Panc1 (cell line): ENCODE measurements around the gene NEDD8. TPM values are rescaled to one million over a fixed set of nuclear protein-coding genes. Genes with fewer than 3 reads are reported as not detected.

Experiments
- ATAC-seq: fragments of 200-7000 bp; cut with Tn5 transposase; 2 replicates; pipeline ENCODE4 v1.9.1; 2020; ENCODE audit warnings: mild to moderate bottlenecking, moderate library complexity
- Bru-seq: library from RNA; stranded (reverse); fragments of 400-500 nt; gene quantifications from one replicate; lab custom pipeline; 2021; lab: Mats Ljungman, UMichigan
- BruChase-seq, 2 experiments: library from RNA; stranded (reverse); fragments of 400-500 nt; gene quantifications; one replicate each; lab custom pipeline; 2021; lab: Mats Ljungman, UMichigan
- BruUV-seq: library from RNA; stranded (reverse); fragments of 400-500 nt; replicated peaks from 2 replicates; lab custom pipeline; 2021; lab: Mats Ljungman, UMichigan
- CTCF ChIA-PET: fragments of 300-600 bp; sonication (Branson Sonifier 250); formaldehyde crosslinking; loops from one replicate; lab custom pipeline; 2022; ENCODE audit warnings: antibody characterized with exemption; lab: Charles Lee
- POLR2A ChIA-PET: fragments of 300-600 bp; sonication (Branson Sonifier 250); formaldehyde crosslinking; loops from one replicate; lab custom pipeline; 2022; ENCODE audit warnings: antibody characterized with exemption; lab: Charles Lee
- DNase-seq: peaks from one replicate; pipeline ENCODE4 v3.0.0-alpha.2; 2010; ENCODE audit warnings: low read depth, low spot score
- H3K27ac ChIP-seq: 2 replicates; pipeline ENCODE4 v1.5.1; 2011; ENCODE audit warnings: mild to moderate bottlenecking, low read length, inconsistent platforms
- H3K27me3 ChIP-seq: fragments of 200-500 bp; sonication (Bioruptor generic); 2 replicates; pipeline ENCODE4 v1.6.0; 2014; ENCODE audit warnings: low read length, inconsistent platforms; ENCODE audit not compliant: control insufficient read depth, insufficient read depth
- H3K36me3 ChIP-seq: fragments of 200-500 bp; sonication (Bioruptor generic); 2 replicates; pipeline ENCODE4 v1.5.1; 2014; ENCODE audit warnings: inconsistent platforms, mild to moderate bottlenecking, low read length, moderate library complexity; ENCODE audit not compliant: control insufficient read depth, insufficient read depth
- H3K4me1 ChIP-seq: 2 replicates; pipeline ENCODE4 v1.5.1; 2011; ENCODE audit warnings: inconsistent platforms, mild to moderate bottlenecking, low read length, moderate library complexity; ENCODE audit not compliant: control insufficient read depth, insufficient read depth
- H3K4me3 ChIP-seq, 2 experiments: 2 replicates each; pipeline ENCODE4 v1.5.1; 2011 to 2012; ENCODE audit warnings: low read depth in 2 of 2, low read length in 2 of 2, mild to moderate bottlenecking in 2 of 2, inconsistent platforms in 1 of 2, moderate library complexity in 1 of 2
- H3K9me3 ChIP-seq: fragments of 200-500 bp; sonication (Bioruptor generic); 2 replicates; pipeline ENCODE4 v1.5.1; 2014; ENCODE audit warnings: low read depth, mild to moderate bottlenecking, inconsistent platforms, low read length, moderate library complexity; ENCODE audit not compliant: control insufficient read depth, insufficient read depth
- CTCF ChIP-seq: fragments of 450-650 bp; IDR thresholded peaks from 2 replicates; pipeline ENCODE4 v1.5.1; 2017; ENCODE audit warnings: mild to moderate bottlenecking
- POLR2AphosphoS5 ChIP-seq: IDR thresholded peaks from 2 replicates; pipeline ENCODE4 v1.6.1; 2012; ENCODE audit warnings: mild to moderate bottlenecking, low read depth, low read length, moderate library complexity
- REST ChIP-seq, 2 experiments: IDR thresholded peaks; 2 replicates each; pipeline ENCODE4 v1.6.1; 2011 to 2012; ENCODE audit warnings: low read depth in 2 of 2, control low read depth in 1 of 2, low read length in 1 of 2, mild to moderate bottlenecking in 1 of 2, moderate library complexity in 1 of 2; ENCODE audit not compliant: insufficient read depth in 1 of 2
- SIN3A ChIP-seq: IDR thresholded peaks from 2 replicates; pipeline ENCODE4 v1.6.1; 2012; ENCODE audit warnings: low read depth, mild to moderate bottlenecking, low read length, moderate library complexity, borderline replicate concordance; ENCODE audit not compliant: insufficient read depth
- TCF7L2 ChIP-seq: IDR thresholded peaks from 2 replicates; pipeline ENCODE4 v1.6.1; 2011; ENCODE audit warnings: mild to moderate bottlenecking, low read depth, low read length, inconsistent platforms
- in situ Hi-C: cut with HindIII; loops from 2 replicates; pipeline ENCODE4 v1.10.0; 2016; ENCODE audit warnings: low sequenced_read_pairs, low pct_unique_long_range_greater_than_20kb
- intact Hi-C: fragments of 100-400 bp; cut with micrococcal nuclease; formaldehyde crosslinking; loops from one replicate; pipeline ENCODE4 v1.10.0; 2022; ENCODE audit not compliant: unreplicated experiment
- long read RNA-seq: library from polyadenylated mRNA; unstranded; transcript quantifications from one replicate; pipeline ENCODE4 v2.0.0, GENCODE V29; 2021; ENCODE audit not compliant: unreplicated experiment
- polyA plus RNA-seq: library from polyadenylated mRNA; unstranded; fragments of >200 nt; gene quantifications from one replicate; pipeline ENCODE4 v1.2.1, GENCODE V29; 2012; ENCODE audit warnings: missing spikeins; ENCODE audit not compliant: insufficient read length
- total RNA-seq: library from RNA; stranded (reverse); gene quantifications from one replicate; pipeline ENCODE4 v1.2.1, GENCODE V29; 2021; ENCODE audit not compliant: unreplicated experiment

The NEDD8 gene
- 155 TPM for total RNA-seq
- polyA plus RNA-seq: 221 TPM
- Bru-seq, nascent RNA: percentile 96 among the genes with signal in this experiment
- percentile 97 among the genes with signal in this experiment for BruChase-seq, experiment 1, labeled RNA remaining after a 2-hour chase
- BruChase-seq, experiment 2, labeled RNA remaining after a 6-hour chase: percentile 98 among the genes with signal in this experiment
- long read RNA-seq, transcript NEDD8-201 (4 exons, 708 nt): major isoform, 64 of 81 reads
- long read RNA-seq, partial matches to known transcripts: 2 of 81 reads
- long read RNA-seq, other reads (novel, unspliced or antisense): 8 of 81 reads

DNA sequence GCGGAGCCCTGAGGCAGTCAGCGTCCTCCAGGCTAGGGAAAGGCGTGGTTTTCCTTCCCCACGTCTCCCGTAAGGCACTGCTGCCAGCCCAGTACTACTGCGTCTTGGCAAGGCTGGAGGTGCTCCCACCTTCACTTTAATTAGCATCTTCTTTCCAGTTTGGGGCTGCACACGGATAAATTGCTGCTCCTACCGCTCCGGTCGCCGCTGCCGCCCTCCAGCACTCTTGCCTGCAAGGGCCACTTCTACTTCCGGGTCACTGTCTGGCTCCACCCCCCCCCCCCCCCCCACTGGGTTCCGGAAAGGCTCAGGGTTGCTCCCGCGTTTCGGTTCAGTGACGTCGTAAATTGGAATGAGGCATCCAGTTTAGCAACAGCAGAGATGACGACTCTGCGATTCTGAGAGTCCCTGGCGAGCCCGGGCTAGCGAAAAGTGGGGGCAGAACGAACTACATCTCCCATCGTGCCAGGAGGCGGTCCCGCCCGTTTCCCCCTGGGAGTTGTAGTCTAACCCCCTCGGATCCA is at the start of gene NEDD8:
Gene NEDD8, minus strand, starts transcription at position 247 of the 524 bp plus-strand sequence. Its CDS starts 100 bp downstream, at position 147.
- ATAC-seq (peak; percentile 93), DNase-seq (peak; percentile 79)
- Histone ChIP-seq H3K9me3 (no peaks in the 10 kb centered on the region), H3K4me1 (peaks cover 18% of the 10 kb centered on the region), H3K36me3 (peaks cover 11% of the 10 kb centered on the region), H3K27me3 (no peaks in the 10 kb centered on the region), H3K4me3 (peak within 1 kb of the TSS; percentile 87 to 89), H3K27ac (peak within 1 kb of the TSS; percentile 96)
- in situ Hi-C loops (no loop called here), intact Hi-C loops (no loop called here)
- ChIA-PET POLR2A (no interaction called here), CTCF (no interaction called here)
- BruUV-seq: no TSS peak
- TF ChIP-seq REST (IDR thresholded peaks at IDR 0.05; ENCODE audit: insufficient read depth in 1 of 2, low read depth in 2 of 2, low read length in 1 of 2): no peak
- TF ChIP-seq SIN3A: no peak
- TF ChIP-seq POLR2AphosphoS5: no peak; the same call in 1 of the 2 replicates
- no peak for TF ChIP-seq CTCF
- no peak for TF ChIP-seq TCF7L2

DNA sequence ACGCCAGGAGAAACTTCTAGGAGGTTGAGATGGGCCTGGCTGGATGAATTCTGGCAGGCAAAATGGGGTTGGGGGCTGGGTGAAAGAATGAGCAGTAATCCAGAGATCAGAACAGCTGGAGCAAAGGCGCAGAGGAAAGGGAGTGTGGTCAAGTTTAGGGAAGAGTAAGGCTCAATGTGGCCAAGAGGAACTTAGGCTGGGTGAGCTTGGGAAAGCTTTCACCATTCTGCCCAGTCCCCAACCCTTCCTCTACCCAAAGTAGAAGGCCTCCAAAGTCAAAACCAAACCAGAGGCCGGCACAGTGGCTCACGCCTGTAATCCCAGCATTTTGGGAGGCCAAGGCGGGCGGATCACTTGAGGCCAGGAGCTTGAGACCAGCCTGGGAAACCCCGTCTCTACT is 49.5 kb upstream of the NEDD8 start:
- Histone ChIP-seq H3K4me1 (no peaks in the 10 kb centered on the region), H3K4me3 (no peak overlapping the region), H3K36me3 (no peaks in the 10 kb centered on the region), H3K27me3 (no peaks in the 10 kb centered on the region), H3K9me3 (no peaks in the 10 kb centered on the region), H3K27ac (no peak overlapping the region)
- in situ Hi-C loops: no loop called here
- intact Hi-C loops: no loop called here
- no peak for DNase-seq
- no TSS peak for BruUV-seq
- TF ChIP-seq REST (IDR thresholded peaks at IDR 0.05; ENCODE audit: insufficient read depth in 1 of 2, low read depth in 2 of 2, low read length in 1 of 2) (no peak), TCF7L2 (no peak), POLR2AphosphoS5 (no peak), SIN3A (no peak), CTCF (no peak)
- ATAC-seq: no peak
- ChIA-PET POLR2A (no interaction called here), CTCF (no interaction called here)
